Measurements from ENCODE around the gene SCML1.

The SCML1 gene

DNA sequence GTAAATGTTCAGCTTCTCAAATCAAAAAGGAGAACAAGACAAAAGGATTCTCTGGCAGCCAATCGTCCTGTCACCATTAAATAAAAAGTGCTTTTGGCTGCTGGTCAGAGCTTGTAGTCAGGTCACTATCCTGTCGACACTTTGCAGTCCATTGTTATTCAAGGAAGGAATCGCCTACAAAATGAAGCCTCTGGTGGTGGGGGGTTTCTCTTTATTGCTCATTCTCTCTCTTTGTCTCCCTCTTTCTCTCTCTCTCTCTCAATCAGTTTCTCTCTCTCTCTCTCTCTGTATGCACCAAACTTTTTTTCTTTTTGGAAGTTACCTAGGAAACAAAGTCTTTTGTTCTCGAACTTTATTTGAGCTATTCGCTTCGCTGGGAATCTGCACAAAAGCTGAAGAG, 17.6 kb upstream of the SCML1 start:
- Histone ChIP-seq H4K20me1 (ENCODE audit: insufficient read depth, low read length) (no peaks in the 10 kb centered on the region), H3K36me3 (ENCODE audit: insufficient read depth, low read length) (no peaks in the 10 kb centered on the region), H2AFZ (ENCODE audit: low read depth, low read length) (no peak overlapping the region), H3K9ac (ENCODE audit: low read depth, low read length) (no peak overlapping the region), H3K4me2 (ENCODE audit: insufficient read depth, low read length) (no peak overlapping the region), H3K27me3 (ENCODE audit: insufficient read depth, low read length, poor library complexity) (no peaks in the 10 kb centered on the region), H3K79me2 (ENCODE audit: insufficient read depth, low read length) (no peaks in the 10 kb centered on the region), H3K27ac (ENCODE audit: low read length) (no peak overlapping the region), H3K9me3 (ENCODE audit: insufficient read depth, low read length, severe bottlenecking) (no peaks in the 10 kb centered on the region), H3K4me3 (ENCODE audit: low read depth in 1 of 2, low read length in 2 of 2) (no peak overlapping the region), H3K4me1 (ENCODE audit: insufficient read depth, low read length) (no peaks in the 10 kb centered on the region)
- DNase-seq, result no peak
- ATAC-seq (ENCODE audit: insufficient read depth, low read depth), result no peak
- TF ChIP-seq EZH2 (IDR thresholded peaks at IDR 0.05; ENCODE audit: borderline replicate concordance, low read depth, low read length, severe bottlenecking), result no peak
- TF ChIP-seq, protein P1, sequence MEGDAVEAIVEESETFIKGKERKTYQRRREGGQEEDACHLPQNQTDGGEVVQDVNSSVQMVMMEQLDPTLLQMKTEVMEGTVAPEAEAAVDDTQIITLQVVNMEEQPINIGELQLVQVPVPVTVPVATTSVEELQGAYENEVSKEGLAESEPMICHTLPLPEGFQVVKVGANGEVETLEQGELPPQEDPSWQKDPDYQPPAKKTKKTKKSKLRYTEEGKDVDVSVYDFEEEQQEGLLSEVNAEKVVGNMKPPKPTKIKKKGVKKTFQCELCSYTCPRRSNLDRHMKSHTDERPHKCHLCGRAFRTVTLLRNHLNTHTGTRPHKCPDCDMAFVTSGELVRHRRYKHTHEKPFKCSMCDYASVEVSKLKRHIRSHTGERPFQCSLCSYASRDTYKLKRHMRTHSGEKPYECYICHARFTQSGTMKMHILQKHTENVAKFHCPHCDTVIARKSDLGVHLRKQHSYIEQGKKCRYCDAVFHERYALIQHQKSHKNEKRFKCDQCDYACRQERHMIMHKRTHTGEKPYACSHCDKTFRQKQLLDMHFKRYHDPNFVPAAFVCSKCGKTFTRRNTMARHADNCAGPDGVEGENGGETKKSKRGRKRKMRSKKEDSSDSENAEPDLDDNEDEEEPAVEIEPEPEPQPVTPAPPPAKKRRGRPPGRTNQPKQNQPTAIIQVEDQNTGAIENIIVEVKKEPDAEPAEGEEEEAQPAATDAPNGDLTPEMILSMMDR (IDR thresholded peaks at IDR 0.05; ENCODE audit: borderline replicate concordance, extremely low read depth, low read length, poor library complexity, severe bottlenecking), result no peak

DNA sequence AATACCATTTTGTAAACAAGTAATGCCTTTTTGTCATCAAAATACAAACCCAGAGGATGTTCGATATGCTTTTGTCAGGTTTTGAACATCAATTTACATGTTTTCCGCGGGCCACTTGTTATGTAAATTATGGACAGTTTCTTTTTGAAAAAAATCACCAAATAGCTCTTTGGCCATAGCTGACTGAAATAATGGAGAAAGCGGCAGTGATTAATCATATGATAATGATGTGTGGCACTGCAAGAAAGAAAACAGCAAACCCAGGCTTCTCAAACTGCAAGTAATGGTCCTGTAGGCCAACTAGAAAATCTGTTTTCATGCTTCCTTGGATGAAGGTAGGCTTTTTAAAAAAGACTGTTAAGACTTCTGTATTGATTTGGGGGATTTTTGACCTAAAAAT, 15.6 kb upstream of the SCML1 start:
- ATAC-seq (ENCODE audit: insufficient read depth, low read depth) (no peak), DNase-seq (no peak)
- Histone ChIP-seq H4K20me1 (ENCODE audit: insufficient read depth, low read length) (no peaks in the 10 kb centered on the region), H3K9me3 (ENCODE audit: insufficient read depth, low read length, severe bottlenecking) (no peaks in the 10 kb centered on the region), H3K27ac (ENCODE audit: low read length) (no peak overlapping the region), H3K27me3 (ENCODE audit: insufficient read depth, low read length, poor library complexity) (no peaks in the 10 kb centered on the region), H2AFZ (ENCODE audit: low read depth, low read length) (no peak overlapping the region), H3K9ac (ENCODE audit: low read depth, low read length) (no peak overlapping the region), H3K79me2 (ENCODE audit: insufficient read depth, low read length) (no peaks in the 10 kb centered on the region), H3K4me1 (ENCODE audit: insufficient read depth, low read length) (no peaks in the 10 kb centered on the region), H3K4me3 (ENCODE audit: low read depth in 1 of 2, low read length in 2 of 2) (no peak overlapping the region), H3K36me3 (ENCODE audit: insufficient read depth, low read length) (no peaks in the 10 kb centered on the region), H3K4me2 (ENCODE audit: insufficient read depth, low read length) (no peak overlapping the region)
- TF ChIP-seq, protein P1 (IDR thresholded peaks at IDR 0.05; ENCODE audit: borderline replicate concordance, extremely low read depth, low read length, poor library complexity, severe bottlenecking), result no peak
- TF ChIP-seq EZH2 (IDR thresholded peaks at IDR 0.05; ENCODE audit: borderline replicate concordance, low read depth, low read length, severe bottlenecking), result no peak

DNA sequence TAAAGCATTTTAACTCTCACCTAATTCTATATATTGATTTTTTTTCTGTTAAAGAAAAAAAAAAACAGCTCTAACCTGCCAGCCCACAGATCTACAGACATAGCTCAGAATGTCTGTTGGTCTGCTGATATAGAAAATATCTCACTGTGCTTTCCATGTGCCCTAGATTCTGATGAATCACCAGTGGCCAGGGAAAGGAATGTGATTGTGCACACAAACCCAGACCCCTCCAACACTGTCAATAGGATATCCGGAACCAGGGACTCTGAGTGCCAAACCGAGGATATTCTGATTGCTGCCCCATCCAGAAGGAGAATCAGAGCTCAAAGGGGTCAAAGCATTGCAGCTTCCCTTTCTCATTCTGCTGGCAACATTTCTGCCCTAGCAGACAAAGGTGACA, 12.1 kb upstream of the SCML1 start:
- Histone ChIP-seq H4K20me1 (ENCODE audit: insufficient read depth, low read length) (no peaks in the 10 kb centered on the region), H3K4me3 (ENCODE audit: low read depth in 1 of 2, low read length in 2 of 2) (no peak overlapping the region), H2AFZ (ENCODE audit: low read depth, low read length) (no peak overlapping the region), H3K27me3 (ENCODE audit: insufficient read depth, low read length, poor library complexity) (no peaks in the 10 kb centered on the region), H3K9me3 (ENCODE audit: insufficient read depth, low read length, severe bottlenecking) (no peaks in the 10 kb centered on the region), H3K79me2 (ENCODE audit: insufficient read depth, low read length) (no peaks in the 10 kb centered on the region), H3K9ac (ENCODE audit: low read depth, low read length) (no peak overlapping the region), H3K36me3 (ENCODE audit: insufficient read depth, low read length) (no peaks in the 10 kb centered on the region), H3K4me2 (ENCODE audit: insufficient read depth, low read length) (no peak overlapping the region), H3K27ac (ENCODE audit: low read length) (no peak overlapping the region), H3K4me1 (ENCODE audit: insufficient read depth, low read length) (no peaks in the 10 kb centered on the region)
- ATAC-seq (ENCODE audit: insufficient read depth, low read depth) (no peak), DNase-seq (no peak)
- TF ChIP-seq, protein P1 (IDR thresholded peaks at IDR 0.05; ENCODE audit: borderline replicate concordance, extremely low read depth, low read length, poor library complexity, severe bottlenecking), result no peak
- no peak for TF ChIP-seq EZH2 (IDR thresholded peaks at IDR 0.05; ENCODE audit: borderline replicate concordance, low read depth, low read length, severe bottlenecking)
